HepG2 (cell line): ENCODE results near the gene BRI3BP. TPM values are rescaled to one million over a fixed set of nuclear protein-coding genes. Genes with fewer than 3 reads are reported as not detected.

ENCODE experiments used
- ETV5 ChIP-seq: IDR thresholded peaks from 2 replicates; pipeline ENCODE4 v1.6.1; 2018; ENCODE audit warnings: missing biosample characterization, missing genetic modification reagents, inconsistent platforms, borderline replicate concordance
- GTF2F1 ChIP-seq: fragments of 150-350 bp; IDR thresholded peaks from 2 replicates; pipeline ENCODE4 v1.6.1; 2014; ENCODE audit warnings: low read length
- PHF8 ChIP-seq: sonication (generic); formaldehyde crosslinking; IDR thresholded peaks from 2 replicates; pipeline ENCODE4 v1.5.0; 2020; ENCODE audit warnings: missing genetic modification reagents
- SALL2 ChIP-seq: sonication (generic); formaldehyde crosslinking; IDR thresholded peaks from 2 replicates; pipeline ENCODE4 v1.8.1; 2023; ENCODE audit warnings: mild to moderate bottlenecking, missing genetic modification reagents, inconsistent platforms
- SAP130 ChIP-seq: IDR thresholded peaks from 2 replicates; pipeline ENCODE4 v1.6.1; 2016; ENCODE audit warnings: low read depth
- SOX6 ChIP-seq, 2 experiments: fragments of 450-650 bp in 1 of 2; sonication (generic) in 1 of 2; formaldehyde crosslinking in 1 of 2; IDR thresholded peaks; 2 replicates each; pipeline versions ENCODE4 v1.4.0 to v1.6.1; 2017 to 2020; ENCODE audit warnings: antibody characterized with exemption in 1 of 2, mild to moderate bottlenecking in 1 of 2, missing genetic modification reagents in 1 of 2
- SYNCRIP ChIP-seq: fragments of 200-400 bp; formaldehyde crosslinking; IDR thresholded peaks from 2 replicates; pipeline ENCODE4 v1.6.1; 2018; ENCODE audit warnings: mild to moderate bottlenecking, low read depth, low read length; ENCODE audit not compliant: insufficient read depth
- TARDBP ChIP-seq: sonication (generic); formaldehyde crosslinking; IDR thresholded peaks from 2 replicates; pipeline ENCODE4 v1.8.0; 2022; ENCODE audit warnings: mild to moderate bottlenecking, missing genetic modification reagents
- ZNF224 ChIP-seq: sonication (generic); formaldehyde crosslinking; IDR thresholded peaks from 2 replicates; pipeline ENCODE4 v1.5.0; 2020; ENCODE audit warnings: mild to moderate bottlenecking, missing genetic modification reagents
- ZNF343 ChIP-seq: sonication (generic); formaldehyde crosslinking; IDR thresholded peaks from 2 replicates; pipeline ENCODE4 v1.4.0; 2020; ENCODE audit warnings: mild to moderate bottlenecking, missing genetic modification reagents
- ZNF510 ChIP-seq: sonication (generic); formaldehyde crosslinking; IDR thresholded peaks from 2 replicates; pipeline ENCODE4 v1.4.0; 2020; ENCODE audit warnings: low read depth, mild to moderate bottlenecking, missing genetic modification reagents
- ZNF577 ChIP-seq: sonication (generic); formaldehyde crosslinking; IDR thresholded peaks from 2 replicates; pipeline ENCODE4 v1.4.0; 2020; ENCODE audit warnings: mild to moderate bottlenecking, low read depth, missing genetic modification reagents, borderline replicate concordance
- ZNF709 ChIP-seq: sonication (generic); formaldehyde crosslinking; IDR thresholded peaks from 2 replicates; pipeline ENCODE4 v1.5.0; 2020; ENCODE audit warnings: mild to moderate bottlenecking, missing genetic modification reagents
- ZNF772 ChIP-seq: sonication (generic); formaldehyde crosslinking; IDR thresholded peaks from 2 replicates; pipeline ENCODE4 v1.5.0; 2020; ENCODE audit warnings: mild to moderate bottlenecking, missing genetic modification reagents
- ZNF792 ChIP-seq: IDR thresholded peaks from 2 replicates; pipeline ENCODE4 v1.6.1; 2016
- ZSCAN9 ChIP-seq: IDR thresholded peaks from 2 replicates; pipeline ENCODE4 v1.6.1; 2016; ENCODE audit warnings: borderline replicate concordance
- polyA plus RNA-seq, 8 experiments: library from polyadenylated mRNA; depleted of rRNA in 3 of 8; stranded (reverse) in 7 of 8; unstranded in 1 of 8; fragments of >200 nt; fragmentation: Illumina TruSeq in 4 of 8; extraction: Trizol in 4 of 8; gene quantifications; 2 replicates each; pipeline versions ENCODE4 v1.2.1 to v1.2.3, GENCODE V29; 2011 to 2016; ENCODE audit warnings: low read depth in 4 of 8, missing spikeins in 1 of 8, mixed read lengths in 1 of 8; ENCODE audit not compliant: insufficient read depth in 1 of 8
- total RNA-seq, 5 experiments: library from RNA; depleted of rRNA; stranded (reverse); fragments of >200 nt; fragmentation: Illumina TruSeq; extraction: Trizol; gene quantifications; 2 replicates each; pipeline ENCODE4 v1.2.3, GENCODE V29; 2016; ENCODE audit warnings: low read depth in 1 of 5
- TF ChIP-seq, protein P1 (sequence below): sonication (generic); formaldehyde crosslinking; IDR thresholded peaks from 2 replicates; pipeline ENCODE4 v1.4.0; 2020; ENCODE audit warnings: missing genetic modification reagents, borderline replicate concordance
- TF ChIP-seq, protein P2 (sequence below): sonication (generic); formaldehyde crosslinking; conservative IDR thresholded peaks from 2 replicates; pipeline ENCODE4 v1.4.0; 2020; ENCODE audit warnings: mild to moderate bottlenecking, missing genetic modification reagents, moderate library complexity
- TF ChIP-seq, protein P3 (sequence below): sonication (generic); formaldehyde crosslinking; IDR thresholded peaks from 2 replicates; pipeline ENCODE4 v1.4.0; 2020; ENCODE audit warnings: missing genetic modification reagents

Gene BRI3BP
- total and polyA plus RNA-seq, 2 of the 13 experiments (the other 11 are each of a cell fraction or from before 2014, with no cell fraction given) = 7.5 to 21.1 TPM

- TF ChIP-seq, protein P1, sequence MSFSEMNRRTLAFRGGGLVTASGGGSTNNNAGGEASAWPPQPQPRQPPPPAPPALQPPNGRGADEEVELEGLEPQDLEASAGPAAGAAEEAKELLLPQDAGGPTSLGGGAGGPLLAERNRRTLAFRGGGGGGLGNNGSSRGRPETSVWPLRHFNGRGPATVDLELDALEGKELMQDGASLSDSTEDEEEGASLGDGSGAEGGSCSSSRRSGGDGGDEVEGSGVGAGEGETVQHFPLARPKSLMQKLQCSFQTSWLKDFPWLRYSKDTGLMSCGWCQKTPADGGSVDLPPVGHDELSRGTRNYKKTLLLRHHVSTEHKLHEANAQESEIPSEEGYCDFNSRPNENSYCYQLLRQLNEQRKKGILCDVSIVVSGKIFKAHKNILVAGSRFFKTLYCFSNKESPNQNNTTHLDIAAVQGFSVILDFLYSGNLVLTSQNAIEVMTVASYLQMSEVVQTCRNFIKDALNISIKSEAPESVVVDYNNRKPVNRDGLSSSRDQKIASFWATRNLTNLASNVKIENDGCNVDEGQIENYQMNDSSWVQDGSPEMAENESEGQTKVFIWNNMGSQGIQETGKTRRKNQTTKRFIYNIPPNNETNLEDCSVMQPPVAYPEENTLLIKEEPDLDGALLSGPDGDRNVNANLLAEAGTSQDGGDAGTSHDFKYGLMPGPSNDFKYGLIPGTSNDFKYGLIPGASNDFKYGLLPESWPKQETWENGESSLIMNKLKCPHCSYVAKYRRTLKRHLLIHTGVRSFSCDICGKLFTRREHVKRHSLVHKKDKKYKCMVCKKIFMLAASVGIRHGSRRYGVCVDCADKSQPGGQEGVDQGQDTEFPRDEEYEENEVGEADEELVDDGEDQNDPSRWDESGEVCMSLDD (CRISPR knock-in tag) = no peak
- no peak for TF ChIP-seq ZNF577 (CRISPR knock-in tag)
- TF ChIP-seq, protein P2, sequence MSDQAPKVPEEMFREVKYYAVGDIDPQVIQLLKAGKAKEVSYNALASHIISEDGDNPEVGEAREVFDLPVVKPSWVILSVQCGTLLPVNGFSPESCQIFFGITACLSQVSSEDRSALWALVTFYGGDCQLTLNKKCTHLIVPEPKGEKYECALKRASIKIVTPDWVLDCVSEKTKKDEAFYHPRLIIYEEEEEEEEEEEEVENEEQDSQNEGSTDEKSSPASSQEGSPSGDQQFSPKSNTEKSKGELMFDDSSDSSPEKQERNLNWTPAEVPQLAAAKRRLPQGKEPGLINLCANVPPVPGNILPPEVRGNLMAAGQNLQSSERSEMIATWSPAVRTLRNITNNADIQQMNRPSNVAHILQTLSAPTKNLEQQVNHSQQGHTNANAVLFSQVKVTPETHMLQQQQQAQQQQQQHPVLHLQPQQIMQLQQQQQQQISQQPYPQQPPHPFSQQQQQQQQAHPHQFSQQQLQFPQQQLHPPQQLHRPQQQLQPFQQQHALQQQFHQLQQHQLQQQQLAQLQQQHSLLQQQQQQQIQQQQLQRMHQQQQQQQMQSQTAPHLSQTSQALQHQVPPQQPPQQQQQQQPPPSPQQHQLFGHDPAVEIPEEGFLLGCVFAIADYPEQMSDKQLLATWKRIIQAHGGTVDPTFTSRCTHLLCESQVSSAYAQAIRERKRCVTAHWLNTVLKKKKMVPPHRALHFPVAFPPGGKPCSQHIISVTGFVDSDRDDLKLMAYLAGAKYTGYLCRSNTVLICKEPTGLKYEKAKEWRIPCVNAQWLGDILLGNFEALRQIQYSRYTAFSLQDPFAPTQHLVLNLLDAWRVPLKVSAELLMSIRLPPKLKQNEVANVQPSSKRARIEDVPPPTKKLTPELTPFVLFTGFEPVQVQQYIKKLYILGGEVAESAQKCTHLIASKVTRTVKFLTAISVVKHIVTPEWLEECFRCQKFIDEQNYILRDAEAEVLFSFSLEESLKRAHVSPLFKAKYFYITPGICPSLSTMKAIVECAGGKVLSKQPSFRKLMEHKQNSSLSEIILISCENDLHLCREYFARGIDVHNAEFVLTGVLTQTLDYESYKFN (CRISPR knock-in tag) = no peak
- TF ChIP-seq ZNF792 = no peak
- no peak for TF ChIP-seq ZNF343
- TF ChIP-seq GTF2F1 = no peak
- no peak for TF ChIP-seq SYNCRIP
- TF ChIP-seq ETV5 (CRISPR knock-in tag) = peak; percentile 91
- peak; percentile 55; the same call in 1 of the 2 replicates for TF ChIP-seq TARDBP (CRISPR knock-in tag)
- TF ChIP-seq ZSCAN9 = no peak
- no peak for TF ChIP-seq SALL2 (CRISPR knock-in tag)
- TF ChIP-seq ZNF510 (CRISPR knock-in tag) = no peak
- TF ChIP-seq, protein P3, sequence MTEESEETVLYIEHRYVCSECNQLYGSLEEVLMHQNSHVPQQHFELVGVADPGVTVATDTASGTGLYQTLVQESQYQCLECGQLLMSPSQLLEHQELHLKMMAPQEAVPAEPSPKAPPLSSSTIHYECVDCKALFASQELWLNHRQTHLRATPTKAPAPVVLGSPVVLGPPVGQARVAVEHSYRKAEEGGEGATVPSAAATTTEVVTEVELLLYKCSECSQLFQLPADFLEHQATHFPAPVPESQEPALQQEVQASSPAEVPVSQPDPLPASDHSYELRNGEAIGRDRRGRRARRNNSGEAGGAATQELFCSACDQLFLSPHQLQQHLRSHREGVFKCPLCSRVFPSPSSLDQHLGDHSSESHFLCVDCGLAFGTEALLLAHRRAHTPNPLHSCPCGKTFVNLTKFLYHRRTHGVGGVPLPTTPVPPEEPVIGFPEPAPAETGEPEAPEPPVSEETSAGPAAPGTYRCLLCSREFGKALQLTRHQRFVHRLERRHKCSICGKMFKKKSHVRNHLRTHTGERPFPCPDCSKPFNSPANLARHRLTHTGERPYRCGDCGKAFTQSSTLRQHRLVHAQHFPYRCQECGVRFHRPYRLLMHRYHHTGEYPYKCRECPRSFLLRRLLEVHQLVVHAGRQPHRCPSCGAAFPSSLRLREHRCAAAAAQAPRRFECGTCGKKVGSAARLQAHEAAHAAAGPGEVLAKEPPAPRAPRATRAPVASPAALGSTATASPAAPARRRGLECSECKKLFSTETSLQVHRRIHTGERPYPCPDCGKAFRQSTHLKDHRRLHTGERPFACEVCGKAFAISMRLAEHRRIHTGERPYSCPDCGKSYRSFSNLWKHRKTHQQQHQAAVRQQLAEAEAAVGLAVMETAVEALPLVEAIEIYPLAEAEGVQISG (CRISPR knock-in tag) = peak; percentile 52; the same call in 1 of the 2 replicates
- TF ChIP-seq ZNF709 = no peak
- peak; percentile 80 for TF ChIP-seq SAP130 (CRISPR knock-in tag)
- peak; percentile 2; the same call in 1 of the 2 replicates for TF ChIP-seq PHF8 (CRISPR knock-in tag)
- TF ChIP-seq SOX6 (IDR thresholded peaks at IDR 0.05) = no peak
- TF ChIP-seq SOX6 (CRISPR knock-in tag; IDR thresholded peaks at IDR 0.05) = peak; percentile 45
- TF ChIP-seq ZNF224 = no peak
- peak; percentile 47; the same call in 1 of the 2 replicates for TF ChIP-seq ZNF772 (CRISPR knock-in tag)
These were observed 395 bp upstream of the BRI3BP start (continued) for GRCh38 chr12:124992874-124993625.
